ENCODE results near the gene PSMD9. TPM values are rescaled to one million over a fixed set of nuclear protein-coding genes. Genes with fewer than 3 reads are reported as not detected.

The PSMD9 gene
- polyA plus RNA-seq, 1 donor from 2014 or later, result 79.3 TPM

GRCh38 chr12:121925358-121925695, 36.7 kb downstream of the PSMD9 start:
- Histone ChIP-seq H3K79me2 (replicated peaks; ENCODE audit: insufficient read depth, low read length) (no peaks in the 10 kb centered on the region), H3F3A (ENCODE audit: insufficient read depth, low read length, poor library complexity, severe bottlenecking) (no peaks in the 10 kb centered on the region), H3K27ac (ENCODE audit: low read length) (no peak overlapping the region), H3K4me2 (ENCODE audit: low read length) (no peak overlapping the region), H3K9me3 (ENCODE audit: low read length) (no peaks in the 10 kb centered on the region), H3K9ac (ENCODE audit: low read length) (no peak overlapping the region), H3K36me3 (ENCODE audit: insufficient read depth, low read length) (no peaks in the 10 kb centered on the region), H4K20me1 (ENCODE audit: insufficient read depth) (no peaks in the 10 kb centered on the region), H3K4me3 (ENCODE audit: low read length) (no peak overlapping the region), H2AFZ (ENCODE audit: low read depth, low read length) (no peak overlapping the region), H3K9me2 (ENCODE audit: insufficient read depth, low read length) (no peaks in the 10 kb centered on the region), H3K27me3 (ENCODE audit: insufficient read depth, low read depth, low read length) (no peaks in the 10 kb centered on the region)
- TF ChIP-seq POLR2AphosphoS5 (IDR thresholded peaks at IDR 0.05) (no peak), EZH2 (IDR thresholded peaks at IDR 0.05; ENCODE audit: borderline replicate concordance, insufficient read depth, low read length, poor library complexity, severe bottlenecking) (no peak), CTCF (IDR thresholded peaks at IDR 0.05; ENCODE audit: poor library complexity, severe bottlenecking) (no peak), MXI1 (conservative IDR thresholded peaks at IDR 0.05; ENCODE audit: poor library complexity, severe bottlenecking) (no peak), SMC3 (conservative IDR thresholded peaks at IDR 0.05; ENCODE audit: poor library complexity) (no peak), EP300 (conservative IDR thresholded peaks at IDR 0.05; ENCODE audit: poor library complexity, severe bottlenecking) (no peak), TAF1 (IDR thresholded peaks at IDR 0.05; ENCODE audit: low read depth) (no peak), RAD21 (conservative IDR thresholded peaks at IDR 0.05) (no peak), REST (IDR thresholded peaks at IDR 0.05; ENCODE audit: borderline replicate concordance) (no peak)

- H2AFZ ChIP-seq (ENCODE audit: low read depth, low read length), result no peak overlapping the region
- H3F3A ChIP-seq (ENCODE audit: insufficient read depth, low read length, poor library complexity, severe bottlenecking), result no peaks in the 10 kb centered on the region
- no peak overlapping the region for H3K4me2 ChIP-seq (ENCODE audit: low read length)
Measured at GRCh38 chr12:121926874-121927706, 38.5 kb downstream of the PSMD9 start.

More at GRCh38 chr12:121926874-121927706, 38.5 kb downstream of the PSMD9 start:
- TF ChIP-seq MXI1 (conservative IDR thresholded peaks at IDR 0.05; ENCODE audit: poor library complexity, severe bottlenecking), result no peak
- Histone ChIP-seq H4K20me1 (ENCODE audit: insufficient read depth) (no peaks in the 10 kb centered on the region), H3K4me3 (ENCODE audit: low read length) (no peak overlapping the region), H3K9ac (ENCODE audit: low read length) (no peak overlapping the region), H3K36me3 (ENCODE audit: insufficient read depth, low read length) (no peaks in the 10 kb centered on the region), H3K9me3 (ENCODE audit: low read length) (no peaks in the 10 kb centered on the region), H3K9me2 (ENCODE audit: insufficient read depth, low read length) (no peaks in the 10 kb centered on the region), H3K79me2 (replicated peaks; ENCODE audit: insufficient read depth, low read length) (no peaks in the 10 kb centered on the region), H3K27ac (ENCODE audit: low read length) (no peak overlapping the region), H3K27me3 (ENCODE audit: insufficient read depth, low read depth, low read length) (no peaks in the 10 kb centered on the region)
